ENCODE results near the gene PLCB2. TPM values are rescaled to one million over a fixed set of nuclear protein-coding genes. Genes with fewer than 3 reads are reported as not detected.

PLCB2 gene
- total RNA-seq, 1 experiment from 2014 or later: 7.4 TPM

DNA sequence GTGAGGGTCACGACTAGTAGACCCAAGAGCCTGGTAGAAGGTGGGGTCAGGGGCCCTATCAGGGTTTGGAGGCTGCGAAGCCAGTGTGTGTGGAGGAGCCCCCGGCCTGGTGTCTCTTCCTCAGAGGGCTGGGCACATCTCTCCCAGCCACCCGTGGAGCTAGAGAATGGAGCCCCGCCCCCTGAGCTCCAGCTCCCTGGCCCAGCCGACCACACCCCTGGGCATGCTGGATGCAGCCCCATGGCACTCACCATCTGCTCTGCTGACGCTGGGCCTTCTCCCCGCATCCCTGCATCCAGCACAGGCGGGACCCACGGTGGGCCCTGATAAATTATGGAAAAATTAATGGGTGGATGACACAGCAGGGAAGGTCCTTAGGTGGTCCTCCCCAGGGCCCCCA is 42.4 kb downstream of the PLCB2 start:
- Histone ChIP-seq H3K4me1 (ENCODE audit: insufficient read depth, low read length) (no peaks in the 10 kb centered on the region), H4K5ac (ENCODE audit: insufficient read length, low read depth, low read length) (no peak overlapping the region), H3K27me3 (ENCODE audit: insufficient read depth, low read length) (no peaks in the 10 kb centered on the region), H2BK15ac (ENCODE audit: low read depth, low read length) (no peak overlapping the region), H3K23me2 (ENCODE audit: insufficient read length, low read depth, low read length, poor library complexity, severe bottlenecking) (no peaks in the 10 kb centered on the region), H3K4ac (ENCODE audit: low read depth, low read length) (no peak overlapping the region), H2AK5ac (ENCODE audit: insufficient read length, low read length) (no peak overlapping the region), H3K79me2 (ENCODE audit: insufficient read depth, low read length) (no peaks in the 10 kb centered on the region), H2AFZ (ENCODE audit: low read length) (no peak overlapping the region), H4K91ac (ENCODE audit: insufficient read length, low read depth, low read length) (no peak overlapping the region), H3K79me1 (ENCODE audit: insufficient read depth, low read depth, low read length, poor library complexity, severe bottlenecking) (no peaks in the 10 kb centered on the region), H2BK120ac (ENCODE audit: low read depth, low read length, poor library complexity, severe bottlenecking) (no peak overlapping the region), H2BK12ac (ENCODE audit: insufficient read length, low read depth, low read length) (no peak overlapping the region), H4K8ac (replicated peaks; ENCODE audit: insufficient read length, low read depth, low read length) (no peak overlapping the region), H3K4me2 (ENCODE audit: insufficient read depth, insufficient read length, low read length) (no peak overlapping the region), H3K9ac (ENCODE audit: extremely low read depth, insufficient read length, low read length) (no peak overlapping the region), H3K56ac (ENCODE audit: insufficient read length, low read depth, low read length) (no peak overlapping the region), H2BK20ac (ENCODE audit: low read depth, low read length, poor library complexity, severe bottlenecking) (no peak overlapping the region), H3T11ph (ENCODE audit: low read length) (no peak overlapping the region), H3K9me3 (ENCODE audit: control insufficient read depth, low read depth, low read length) (no peaks in the 10 kb centered on the region), H3K23ac (ENCODE audit: insufficient read length, low read depth, low read length) (no peak overlapping the region), H2BK5ac (ENCODE audit: insufficient read length, low read length) (no peak overlapping the region), H3K14ac (ENCODE audit: insufficient read depth, low read length) (no peak overlapping the region), H4K20me1 (ENCODE audit: control insufficient read depth, insufficient read depth, insufficient read length) (no peaks in the 10 kb centered on the region), H3K18ac (ENCODE audit: insufficient read length, low read depth, low read length) (no peak overlapping the region), H3K27ac (ENCODE audit: insufficient read length, low read depth, low read length) (no peak overlapping the region)
- H3K27me3 Mint-ChIP-seq (ENCODE audit: low read depth): no peaks in the 10 kb centered on the region; the same call in 1 of the 2 replicates
- no CpG with 5 or more reads among the region's 10 CpGs for WGBS (ENCODE audit: extremely low coverage, insufficient read length, low lambda C conversion rate)
- no peak for DNase-seq
- H3K27ac Mint-ChIP-seq: no peak overlapping the region
- peaks cover 15 to 31% of the 10 kb centered on the region in 2 experiments for H3K4me1 Mint-ChIP-seq
- H3K9me3 Mint-ChIP-seq: no peaks in the 10 kb centered on the region; a peak in 1 of 5 replicates
- H3K4me3 Mint-ChIP-seq: no peak overlapping the region
- TF ChIP-seq, protein P1, sequence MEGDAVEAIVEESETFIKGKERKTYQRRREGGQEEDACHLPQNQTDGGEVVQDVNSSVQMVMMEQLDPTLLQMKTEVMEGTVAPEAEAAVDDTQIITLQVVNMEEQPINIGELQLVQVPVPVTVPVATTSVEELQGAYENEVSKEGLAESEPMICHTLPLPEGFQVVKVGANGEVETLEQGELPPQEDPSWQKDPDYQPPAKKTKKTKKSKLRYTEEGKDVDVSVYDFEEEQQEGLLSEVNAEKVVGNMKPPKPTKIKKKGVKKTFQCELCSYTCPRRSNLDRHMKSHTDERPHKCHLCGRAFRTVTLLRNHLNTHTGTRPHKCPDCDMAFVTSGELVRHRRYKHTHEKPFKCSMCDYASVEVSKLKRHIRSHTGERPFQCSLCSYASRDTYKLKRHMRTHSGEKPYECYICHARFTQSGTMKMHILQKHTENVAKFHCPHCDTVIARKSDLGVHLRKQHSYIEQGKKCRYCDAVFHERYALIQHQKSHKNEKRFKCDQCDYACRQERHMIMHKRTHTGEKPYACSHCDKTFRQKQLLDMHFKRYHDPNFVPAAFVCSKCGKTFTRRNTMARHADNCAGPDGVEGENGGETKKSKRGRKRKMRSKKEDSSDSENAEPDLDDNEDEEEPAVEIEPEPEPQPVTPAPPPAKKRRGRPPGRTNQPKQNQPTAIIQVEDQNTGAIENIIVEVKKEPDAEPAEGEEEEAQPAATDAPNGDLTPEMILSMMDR (conservative IDR thresholded peaks at IDR 0.05): no peak
- no peaks in the 10 kb centered on the region; a peak in 2 of 7 replicates for H3K36me3 Mint-ChIP-seq (ENCODE audit: insufficient read depth in 1 of 3, low read depth in 3 of 3)

Measured in H9 (cell line).